ENCODE results near the gene SLC39A9.

SLC39A9 gene

DNA sequence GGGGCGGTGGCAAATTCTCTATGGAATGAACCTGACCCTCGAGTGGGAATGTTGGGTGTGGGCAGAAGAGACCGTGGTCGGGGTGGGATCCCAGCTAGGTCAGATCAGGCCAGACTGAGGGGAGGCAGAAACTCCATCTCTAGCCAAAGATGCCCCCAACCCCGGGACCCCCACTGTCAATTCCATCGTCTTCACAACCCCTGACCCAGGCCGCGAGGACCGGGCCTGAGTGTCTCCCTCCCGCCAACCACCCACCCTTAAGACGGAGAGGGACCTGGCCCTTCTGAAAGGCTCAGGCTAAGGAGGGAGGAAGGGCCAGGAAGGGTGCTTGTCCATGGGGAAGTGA lies 86.8 kb downstream of the SLC39A9 start:
- Histone ChIP-seq H3K4me1 (ENCODE audit: control insufficient read depth, insufficient read depth, low read length) (no peaks in the 10 kb centered on the region; the same call in 1 of the 2 replicates), H3K27ac (ENCODE audit: extremely low read depth, low read depth, low read length) (no peak overlapping the region), H3K4me3 (ENCODE audit: low read depth, low read length) (no peak overlapping the region), H3K36me3 (ENCODE audit: control insufficient read depth in 2 of 2, insufficient read depth in 1 of 2, low read length in 2 of 2) (no peaks in the 10 kb centered on the region), H3K9me3 (ENCODE audit: control insufficient read depth, insufficient read depth, low read depth, low read length) (no peaks in the 10 kb centered on the region)
- TF ChIP-seq, protein P1, sequence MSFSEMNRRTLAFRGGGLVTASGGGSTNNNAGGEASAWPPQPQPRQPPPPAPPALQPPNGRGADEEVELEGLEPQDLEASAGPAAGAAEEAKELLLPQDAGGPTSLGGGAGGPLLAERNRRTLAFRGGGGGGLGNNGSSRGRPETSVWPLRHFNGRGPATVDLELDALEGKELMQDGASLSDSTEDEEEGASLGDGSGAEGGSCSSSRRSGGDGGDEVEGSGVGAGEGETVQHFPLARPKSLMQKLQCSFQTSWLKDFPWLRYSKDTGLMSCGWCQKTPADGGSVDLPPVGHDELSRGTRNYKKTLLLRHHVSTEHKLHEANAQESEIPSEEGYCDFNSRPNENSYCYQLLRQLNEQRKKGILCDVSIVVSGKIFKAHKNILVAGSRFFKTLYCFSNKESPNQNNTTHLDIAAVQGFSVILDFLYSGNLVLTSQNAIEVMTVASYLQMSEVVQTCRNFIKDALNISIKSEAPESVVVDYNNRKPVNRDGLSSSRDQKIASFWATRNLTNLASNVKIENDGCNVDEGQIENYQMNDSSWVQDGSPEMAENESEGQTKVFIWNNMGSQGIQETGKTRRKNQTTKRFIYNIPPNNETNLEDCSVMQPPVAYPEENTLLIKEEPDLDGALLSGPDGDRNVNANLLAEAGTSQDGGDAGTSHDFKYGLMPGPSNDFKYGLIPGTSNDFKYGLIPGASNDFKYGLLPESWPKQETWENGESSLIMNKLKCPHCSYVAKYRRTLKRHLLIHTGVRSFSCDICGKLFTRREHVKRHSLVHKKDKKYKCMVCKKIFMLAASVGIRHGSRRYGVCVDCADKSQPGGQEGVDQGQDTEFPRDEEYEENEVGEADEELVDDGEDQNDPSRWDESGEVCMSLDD (tag by site-specific recombination; IDR thresholded peaks at IDR 0.05): no peak
- TF ChIP-seq ZNF585B (tag by site-specific recombination; IDR thresholded peaks at IDR 0.05) (no peak), ZNF473 (tag by site-specific recombination; IDR thresholded peaks at IDR 0.05) (no peak), ZNF324 (tag by site-specific recombination; IDR thresholded peaks at IDR 0.05) (no peak), MYNN (tag by site-specific recombination; IDR thresholded peaks at IDR 0.05; ENCODE audit: borderline replicate concordance) (no peak), GLIS2 (tag by site-specific recombination; IDR thresholded peaks at IDR 0.05) (no peak), KLF8 (tag by site-specific recombination; IDR thresholded peaks at IDR 0.05) (no peak), ZNF623 (tag by site-specific recombination; IDR thresholded peaks at IDR 0.05) (no peak), ZFHX2 (tag by site-specific recombination; conservative IDR thresholded peaks at IDR 0.05) (no peak), ZNF10 (tag by site-specific recombination; IDR thresholded peaks at IDR 0.05) (no peak), ZNF621 (tag by site-specific recombination; IDR thresholded peaks at IDR 0.05) (no peak), ZNF76 (tag by site-specific recombination; IDR thresholded peaks at IDR 0.05; ENCODE audit: borderline replicate concordance, low read depth) (no peak), ZNF488 (tag by site-specific recombination; IDR thresholded peaks at IDR 0.05) (no peak), ZNF221 (tag by site-specific recombination; IDR thresholded peaks at IDR 0.05; ENCODE audit: borderline replicate concordance) (no peak)
- TF ChIP-seq, protein P2, sequence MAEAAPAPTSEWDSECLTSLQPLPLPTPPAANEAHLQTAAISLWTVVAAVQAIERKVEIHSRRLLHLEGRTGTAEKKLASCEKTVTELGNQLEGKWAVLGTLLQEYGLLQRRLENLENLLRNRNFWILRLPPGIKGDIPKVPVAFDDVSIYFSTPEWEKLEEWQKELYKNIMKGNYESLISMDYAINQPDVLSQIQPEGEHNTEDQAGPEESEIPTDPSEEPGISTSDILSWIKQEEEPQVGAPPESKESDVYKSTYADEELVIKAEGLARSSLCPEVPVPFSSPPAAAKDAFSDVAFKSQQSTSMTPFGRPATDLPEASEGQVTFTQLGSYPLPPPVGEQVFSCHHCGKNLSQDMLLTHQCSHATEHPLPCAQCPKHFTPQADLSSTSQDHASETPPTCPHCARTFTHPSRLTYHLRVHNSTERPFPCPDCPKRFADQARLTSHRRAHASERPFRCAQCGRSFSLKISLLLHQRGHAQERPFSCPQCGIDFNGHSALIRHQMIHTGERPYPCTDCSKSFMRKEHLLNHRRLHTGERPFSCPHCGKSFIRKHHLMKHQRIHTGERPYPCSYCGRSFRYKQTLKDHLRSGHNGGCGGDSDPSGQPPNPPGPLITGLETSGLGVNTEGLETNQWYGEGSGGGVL (tag by site-specific recombination; IDR thresholded peaks at IDR 0.05): no peak
- TF ChIP-seq, protein P3, sequence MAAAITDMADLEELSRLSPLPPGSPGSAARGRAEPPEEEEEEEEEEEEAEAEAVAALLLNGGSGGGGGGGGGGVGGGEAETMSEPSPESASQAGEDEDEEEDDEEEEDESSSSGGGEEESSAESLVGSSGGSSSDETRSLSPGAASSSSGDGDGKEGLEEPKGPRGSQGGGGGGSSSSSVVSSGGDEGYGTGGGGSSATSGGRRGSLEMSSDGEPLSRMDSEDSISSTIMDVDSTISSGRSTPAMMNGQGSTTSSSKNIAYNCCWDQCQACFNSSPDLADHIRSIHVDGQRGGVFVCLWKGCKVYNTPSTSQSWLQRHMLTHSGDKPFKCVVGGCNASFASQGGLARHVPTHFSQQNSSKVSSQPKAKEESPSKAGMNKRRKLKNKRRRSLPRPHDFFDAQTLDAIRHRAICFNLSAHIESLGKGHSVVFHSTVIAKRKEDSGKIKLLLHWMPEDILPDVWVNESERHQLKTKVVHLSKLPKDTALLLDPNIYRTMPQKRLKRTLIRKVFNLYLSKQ (tag by site-specific recombination; IDR thresholded peaks at IDR 0.05; ENCODE audit: borderline replicate concordance): no peak
- POLR2A ChIA-PET: no interaction called here
- CTCF ChIA-PET: interaction anchor here (0.6 to 0.7 kb wide), 3 partner anchors 33 to 618 kb away, joined by 3 to 4 read pairs (median 3); no protein-coding TSS in a partner anchor

DNA sequence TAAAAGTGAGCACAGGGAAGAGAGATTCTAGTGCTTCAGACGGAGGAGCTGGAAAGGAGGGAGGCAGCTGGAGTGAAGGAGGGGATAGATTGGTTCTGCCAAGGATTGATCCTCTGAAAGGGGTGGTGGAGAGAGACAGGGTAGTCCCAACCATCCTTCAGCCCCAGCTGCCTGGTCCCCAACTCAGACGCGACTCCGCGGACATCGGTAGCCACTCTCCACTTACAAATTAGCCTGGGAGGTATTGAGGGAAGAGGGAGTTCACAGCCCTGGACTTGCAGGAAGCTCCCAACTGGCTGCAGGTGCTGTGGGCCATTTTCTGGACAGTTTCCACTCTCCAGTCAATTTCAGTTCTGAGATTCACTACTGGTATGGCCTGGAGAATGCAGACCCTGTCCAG lies 87.2 kb downstream of the SLC39A9 start:
- ChIA-PET POLR2A (no interaction called here), CTCF (interaction anchor here (0.6 to 0.9 kb wide), 3 partner anchors 22 to 88 kb away, joined by 3 read pairs; no protein-coding TSS in a partner anchor)
- no peaks in the 10 kb centered on the region; the same call in 1 of the 2 replicates for H3K4me1 ChIP-seq (ENCODE audit: control insufficient read depth, insufficient read depth, low read length)
- H3K4me3 ChIP-seq (ENCODE audit: low read depth, low read length): no peak overlapping the region
- H3K27ac ChIP-seq (ENCODE audit: extremely low read depth, low read depth, low read length): no peak overlapping the region
- H3K9me3 ChIP-seq (ENCODE audit: control insufficient read depth, insufficient read depth, low read depth, low read length): no peaks in the 10 kb centered on the region
- H3K36me3 ChIP-seq (ENCODE audit: control insufficient read depth in 2 of 2, insufficient read depth in 1 of 2, low read length in 2 of 2): no peaks in the 10 kb centered on the region
- TF ChIP-seq ZNF580 (tag by site-specific recombination; IDR thresholded peaks at IDR 0.05) (no peak), ZNF169 (tag by site-specific recombination; IDR thresholded peaks at IDR 0.05) (no peak), ZNF132 (tag by site-specific recombination; IDR thresholded peaks at IDR 0.05; ENCODE audit: borderline replicate concordance) (no peak), ZBTB21 (tag by site-specific recombination; IDR thresholded peaks at IDR 0.05) (no peak), SALL2 (tag by site-specific recombination; IDR thresholded peaks at IDR 0.05; ENCODE audit: borderline replicate concordance) (no peak)
- TF ChIP-seq, protein P4, sequence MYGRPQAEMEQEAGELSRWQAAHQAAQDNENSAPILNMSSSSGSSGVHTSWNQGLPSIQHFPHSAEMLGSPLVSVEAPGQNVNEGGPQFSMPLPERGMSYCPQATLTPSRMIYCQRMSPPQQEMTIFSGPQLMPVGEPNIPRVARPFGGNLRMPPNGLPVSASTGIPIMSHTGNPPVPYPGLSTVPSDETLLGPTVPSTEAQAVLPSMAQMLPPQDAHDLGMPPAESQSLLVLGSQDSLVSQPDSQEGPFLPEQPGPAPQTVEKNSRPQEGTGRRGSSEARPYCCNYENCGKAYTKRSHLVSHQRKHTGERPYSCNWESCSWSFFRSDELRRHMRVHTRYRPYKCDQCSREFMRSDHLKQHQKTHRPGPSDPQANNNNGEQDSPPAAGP (tag by site-specific recombination; IDR thresholded peaks at IDR 0.05): no peak
- TF ChIP-seq, protein P5, sequence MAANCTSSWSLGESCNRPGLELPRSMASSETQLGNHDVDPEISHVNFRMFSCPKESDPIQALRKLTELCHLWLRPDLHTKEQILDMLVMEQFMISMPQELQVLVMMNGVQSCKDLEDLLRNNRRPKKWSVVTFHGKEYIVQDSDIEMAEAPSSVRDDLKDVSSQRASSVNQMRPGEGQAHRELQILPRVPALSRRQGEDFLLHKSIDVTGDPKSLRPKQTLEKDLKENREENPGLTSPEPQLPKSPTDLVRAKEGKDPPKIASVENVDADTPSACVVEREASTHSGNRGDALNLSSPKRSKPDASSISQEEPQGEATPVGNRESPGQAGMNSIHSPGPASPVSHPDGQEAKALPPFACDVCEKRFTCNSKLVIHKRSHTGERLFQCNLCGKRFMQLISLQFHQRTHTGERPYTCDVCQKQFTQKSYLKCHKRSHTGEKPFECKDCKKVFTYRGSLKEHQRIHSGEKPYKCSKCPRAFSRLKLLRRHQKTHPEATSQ (tag by site-specific recombination; IDR thresholded peaks at IDR 0.05): no peak

Measured in HEK293 (cell line).